Heart left ventricle (tissue), 13 donors: ENCODE data around the gene IER5L.

Source experiments
- POLR2A ChIP-seq, 2 donors: fragments of 450-650 bp; IDR thresholded peaks; one replicate each; pipeline ENCODE4 v1.6.1; 2017; ENCODE audit warnings: antibody characterized with exemption in 2 of 2, mild to moderate bottlenecking in 2 of 2, moderate library complexity in 2 of 2
- TF ChIP-seq, protein P1 (sequence below), 12 donors: fragments of 200-600 bp; sonication (generic) in 4 of 12; IDR thresholded peaks; one replicate each; pipeline versions ENCODE4 v1.5.0 to v1.8.0; 2018 to 2022; ENCODE audit warnings: antibody characterized with exemption in 12 of 12, mild to moderate bottlenecking in 5 of 12
- donor health status: ischemic (EF 13 %, LVEDD 7.1; RV severe dilation, severe dysfunction).
- donor health status: DM: no; HTN: yes; CAD: no.
- donor health status: DM: no; HTN: no; CAD: no.
- donor health status: ischemic (EF 25% LVEDD 6.9; RV normal size, moderate dysfunction).
- donor health status: ischemic (EF 25% LVEDD 5.7; RV mildly dilated, moderate dysfunction).
- donor health status: ischemic (EF 35%, LVEDD 5.7; RV mildly dilated, moderate dysfunction).
- donor health status: nonischemic (EF 11% LVEDD 7.7; RV severe dilation, severe dysfunction).
- donor health status: DM: yes; HTN: yes; CAD: no.
- donor health status: PGD.
- donor health status: ischemic (EF 29% LVEDD 5.4; RV normal size, mild dysfunction).
- donor health status: nonischemic (EF 23%, LVEDD 6.1; RV moderate dilation, normal function).

DNA sequence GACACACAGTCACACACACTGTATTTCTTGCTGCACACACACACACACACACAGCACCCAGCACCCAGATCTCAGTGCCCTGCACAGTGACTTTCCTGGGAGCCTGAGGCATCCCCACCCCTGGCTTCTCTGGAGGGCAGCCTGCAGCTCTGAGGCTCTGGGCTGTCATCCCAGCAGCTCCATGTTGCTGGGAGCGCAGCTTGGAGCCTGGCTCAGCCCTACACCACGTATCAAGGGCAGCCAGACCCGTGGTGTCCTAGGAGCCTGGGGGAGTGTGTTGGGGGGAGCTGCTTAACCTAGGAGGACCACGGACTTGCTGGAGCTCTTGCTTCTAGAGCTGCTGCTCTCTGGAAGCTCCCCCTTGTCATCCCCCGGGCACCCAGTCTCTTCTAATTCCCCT is 5.2 kb downstream of the IER5L start:
- no peak for TF ChIP-seq POLR2A (IDR thresholded peaks at IDR 0.05)
- TF ChIP-seq, protein P1, sequence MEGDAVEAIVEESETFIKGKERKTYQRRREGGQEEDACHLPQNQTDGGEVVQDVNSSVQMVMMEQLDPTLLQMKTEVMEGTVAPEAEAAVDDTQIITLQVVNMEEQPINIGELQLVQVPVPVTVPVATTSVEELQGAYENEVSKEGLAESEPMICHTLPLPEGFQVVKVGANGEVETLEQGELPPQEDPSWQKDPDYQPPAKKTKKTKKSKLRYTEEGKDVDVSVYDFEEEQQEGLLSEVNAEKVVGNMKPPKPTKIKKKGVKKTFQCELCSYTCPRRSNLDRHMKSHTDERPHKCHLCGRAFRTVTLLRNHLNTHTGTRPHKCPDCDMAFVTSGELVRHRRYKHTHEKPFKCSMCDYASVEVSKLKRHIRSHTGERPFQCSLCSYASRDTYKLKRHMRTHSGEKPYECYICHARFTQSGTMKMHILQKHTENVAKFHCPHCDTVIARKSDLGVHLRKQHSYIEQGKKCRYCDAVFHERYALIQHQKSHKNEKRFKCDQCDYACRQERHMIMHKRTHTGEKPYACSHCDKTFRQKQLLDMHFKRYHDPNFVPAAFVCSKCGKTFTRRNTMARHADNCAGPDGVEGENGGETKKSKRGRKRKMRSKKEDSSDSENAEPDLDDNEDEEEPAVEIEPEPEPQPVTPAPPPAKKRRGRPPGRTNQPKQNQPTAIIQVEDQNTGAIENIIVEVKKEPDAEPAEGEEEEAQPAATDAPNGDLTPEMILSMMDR (IDR thresholded peaks at IDR 0.05), result no peak
